Peyer's patch (tissue), 4 donors: ENCODE data around the gene SRSF7. TPM values are rescaled to one million over a fixed set of nuclear protein-coding genes. Genes with fewer than 3 reads are reported as not detected.

Experiments used
- DNase-seq, 3 donors: peaks; one replicate each; pipeline ENCODE4 v3.0.0-alpha.2; 2017 to 2019
- H3K27ac ChIP-seq, 4 donors: fragments of 200-600 bp; sonication (generic); one replicate each; pipeline ENCODE4 v1.5.1; 2016 to 2019
- H3K27me3 ChIP-seq, 2 donors: fragments of 200-600 bp; sonication (generic); one replicate each; pipeline ENCODE4 v1.5.1; 2019
- H3K36me3 ChIP-seq, 3 donors: fragments of 200-600 bp; sonication (generic); one replicate each; pipeline ENCODE4 v1.5.1; 2016 to 2019
- H3K4me1 ChIP-seq, 4 donors: fragments of 200-600 bp; sonication (generic); one replicate each; pipeline ENCODE4 v1.5.1; 2016 to 2019
- H3K4me3 ChIP-seq, 4 donors: fragments of 200-600 bp; sonication (generic); 1 replicate in 3 of 4; 2 replicates in 1 of 4; pipeline ENCODE4 v1.5.1; 2016 to 2019; ENCODE audit warnings: mild to moderate bottlenecking in 1 of 4
- H3K9me3 ChIP-seq, 4 donors: fragments of 200-600 bp; sonication (generic); one replicate each; pipeline ENCODE4 v1.5.1; 2016 to 2019; ENCODE audit warnings: mild to moderate bottlenecking in 1 of 4
- CTCF ChIP-seq, 6 experiments: fragments of 450-650 bp in 4 of 6; fragments of 200-600 bp in 2 of 6; sonication (generic) in 1 of 6; IDR thresholded peaks; one replicate each; pipeline ENCODE4 v1.5.1; 2017 to 2019; ENCODE audit warnings: antibody characterized with exemption in 6 of 6, mild to moderate bottlenecking in 3 of 6, moderate library complexity in 1 of 6
- POLR2A ChIP-seq, 2 donors: fragments of 450-650 bp; IDR thresholded peaks; one replicate each; pipeline ENCODE4 v1.5.1; 2017; ENCODE audit warnings: antibody characterized with exemption in 2 of 2, mild to moderate bottlenecking in 2 of 2, moderate library complexity in 2 of 2
- total RNA-seq, 4 donors: library from RNA; depleted of rRNA; stranded (reverse); fragments of >200 nt; gene quantifications; one replicate each; pipeline ENCODE4 v1.1.0, GENCODE V29; 2016

Gene SRSF7
- total RNA-seq, 4 donors from 2014 or later: 93.3 to 295 (median 139) TPM

GRCh38 chr2:38751596-38752410 is 642 bp upstream of the SRSF7 start:
- no peaks in the 10 kb centered on the region for H3K9me3 ChIP-seq
- peak in 1 of 3 donors; percentile 24 for DNase-seq
- TF ChIP-seq POLR2A (IDR thresholded peaks at IDR 0.05) (no peak), CTCF (IDR thresholded peaks at IDR 0.05) (no peak)
- H3K36me3 ChIP-seq: peaks cover 0 to 34% (median 0%) of the 10 kb centered on the region in 3 donors
- H3K4me1 ChIP-seq: peaks cover 0 to 28% (median 4%) of the 10 kb centered on the region in 4 donors
- peak overlapping the region; percentile 85 to 98 (median 94) for H3K4me3 ChIP-seq
- H3K27ac ChIP-seq: peak overlapping the region; percentile 96 to 99 (median 98)
- H3K27me3 ChIP-seq: no peaks in the 10 kb centered on the region

GRCh38 chr2:38750011-38750890 is 910 bp downstream of the SRSF7 start:
- H3K4me1 ChIP-seq: peaks cover 0 to 43% (median 4%) of the 10 kb centered on the region in 4 donors
- H3K27me3 ChIP-seq: no peaks in the 10 kb centered on the region
- no peak for TF ChIP-seq CTCF (IDR thresholded peaks at IDR 0.05)
- peak; percentile 17 to 66 for TF ChIP-seq POLR2A (IDR thresholded peaks at IDR 0.05)

GRCh38 chr2:38748943-38749804 is 2.0 kb downstream of the SRSF7 start:
- Histone ChIP-seq H3K4me1 (peaks cover 0 to 48% (median 4%) of the 10 kb centered on the region in 4 donors), H3K36me3 (peaks cover 0 to 58% (median 0%) of the 10 kb centered on the region in 3 donors), H3K4me3 (peak overlapping the region; percentile 85 to 98 (median 94)), H3K27me3 (no peaks in the 10 kb centered on the region), H3K9me3 (no peaks in the 10 kb centered on the region), H3K27ac (peak overlapping the region in 2 of 4 donors; percentile 12 to 98)
- no peak for DNase-seq
- no peak for TF ChIP-seq CTCF (IDR thresholded peaks at IDR 0.05)
- TF ChIP-seq POLR2A (IDR thresholded peaks at IDR 0.05): no peak

More at GRCh38 chr2:38750011-38750890, 910 bp downstream of the SRSF7 start:
- peak overlapping the region; percentile 96 to 99 (median 98) for H3K27ac ChIP-seq
- DNase-seq: peak; percentile 58 to 80 (median 77)
- H3K36me3 ChIP-seq: peaks cover 0 to 50% (median 0%) of the 10 kb centered on the region in 3 donors
- H3K9me3 ChIP-seq: no peaks in the 10 kb centered on the region
- peak overlapping the region; percentile 85 to 98 (median 94) for H3K4me3 ChIP-seq

- Histone ChIP-seq H3K4me1 (peaks cover 0 to 55% (median 4%) of the 10 kb centered on the region in 4 donors), H3K9me3 (no peaks in the 10 kb centered on the region), H3K4me3 (peak overlapping the region in 1 of 4 donors; percentile 95), H3K27ac (peak overlapping the region in 2 of 4 donors; percentile 4 to 20), H3K27me3 (no peaks in the 10 kb centered on the region), H3K36me3 (peaks cover 0 to 65% (median 0%) of the 10 kb centered on the region in 3 donors)
- DNase-seq: no peak
- TF ChIP-seq CTCF (IDR thresholded peaks at IDR 0.05): no peak
- TF ChIP-seq POLR2A (IDR thresholded peaks at IDR 0.05): no peak
These were observed 2.8 kb downstream of the SRSF7 start for GRCh38 chr2:38748391-38748790.
